ENCODE measurements around the gene CTDNEP1. TPM values are rescaled to one million over a fixed set of nuclear protein-coding genes. Genes with fewer than 3 reads are reported as not detected.

Gene CTDNEP1
- total and polyA plus RNA-seq, 2 of the 4 experiments (the other 2 are of a cell fraction), result 23.8 to 132 TPM

- in situ Hi-C loops (cut with MboI; ENCODE audit: low sequenced_read_pairs) (no loop called here), dilution Hi-C loops (cut with HindIII; ENCODE audit: low sequenced_read_pairs, unreplicated experiment) (no loop called here), intact Hi-C loops (cut with micrococcal nuclease) (no loop called here)
- Histone ChIP-seq H3K14ac (replicated peaks; ENCODE audit: low read depth, low read length) (no peak overlapping the region), H3K4me1 (ENCODE audit: control insufficient read depth, insufficient read depth, low read length) (peaks cover 3% of the 10 kb centered on the region), H3K9me3 (ENCODE audit: control insufficient read depth, insufficient read depth, low read length) (no peaks in the 10 kb centered on the region; the same call in 1 of the 2 replicates), H3K56ac (ENCODE audit: extremely low read depth, insufficient read depth, low read length) (no peak overlapping the region), H2BK5ac (ENCODE audit: low read depth, low read length, poor library complexity, severe bottlenecking) (no peak overlapping the region), H2AFZ (replicated peaks; ENCODE audit: low read length, poor library complexity) (no peak overlapping the region), H2BK20ac (ENCODE audit: low read depth, low read length) (no peak overlapping the region), H3K4me2 (ENCODE audit: low read depth, low read length) (no peak overlapping the region), H3K9me1 (ENCODE audit: insufficient read depth, low read length) (no peaks in the 10 kb centered on the region; the same call in 1 of the 2 replicates), H2BK15ac (ENCODE audit: low read depth, low read length) (no peak overlapping the region), H3K4ac (ENCODE audit: low read depth, low read length) (no peak overlapping the region), H2AK5ac (ENCODE audit: low read depth, low read length) (no peak overlapping the region), H4K91ac (ENCODE audit: insufficient read depth, low read depth, low read length) (no peak overlapping the region), H2BK120ac (ENCODE audit: low read depth, low read length) (no peak overlapping the region), H3K36me3 (ENCODE audit: control insufficient read depth, insufficient read depth, low read length) (no peaks in the 10 kb centered on the region), H3K79me1 (ENCODE audit: low read depth in 1 of 2, low read length in 2 of 2) (no peaks in the 10 kb centered on the region), H4K8ac (ENCODE audit: low read depth in 2 of 2, low read length in 2 of 2) (no peak overlapping the region), H2AK9ac (replicated peaks; ENCODE audit: low read depth, low read length, poor library complexity) (no peak overlapping the region), H3K23ac (ENCODE audit: low read depth, low read length) (no peak overlapping the region), H3K27me3 (ENCODE audit: control insufficient read depth, insufficient read depth, low read length) (peaks cover 70% of the 10 kb centered on the region), H4K5ac (ENCODE audit: low read depth, low read length) (no peak overlapping the region), H4K20me1 (ENCODE audit: insufficient read depth, low read length) (0 out of 2 replicates have a peak, but pooled peaks cover 3% of the 10 kb centered on the region), H3K4me3 (ENCODE audit: insufficient read depth, low read depth, low read length) (no peak overlapping the region), H3K18ac (ENCODE audit: low read depth, low read length) (no peak overlapping the region), H3K9ac (ENCODE audit: low read depth, low read length) (no peak overlapping the region), H3K27ac (ENCODE audit: insufficient read depth, low read length) (no peak overlapping the region)
- POLR2A ChIA-PET (ENCODE audit: unreplicated experiment), result no interaction called here
- BruUV-seq (replicated peaks), result no TSS peak
- TF ChIP-seq CHD1 (IDR thresholded peaks at IDR 0.05; ENCODE audit: low read depth, low read length), result no peak
- DNase-seq (no peak), ATAC-seq (ENCODE audit: low read depth) (no peak)
- no CpG with 5 or more reads among the region's 2 CpGs for WGBS, 2 experiments (ENCODE audit: extremely low coverage in 2 of 2, insufficient read length in 1 of 2)
- CTCF ChIA-PET, result no interaction called here
Measured at GRCh38 chr17:7292194-7292593, 40.7 kb upstream of the CTDNEP1 start.
